ENCODE measurements around the gene SPTLC1.

SPTLC1 gene

GRCh38 chr9:91986248-91986647 lies 129.0 kb downstream of the SPTLC1 start:
- no peak overlapping the region for H3K4me3 ChIP-seq (ENCODE audit: low read depth, low read length)

GRCh38 chr9:91985692-91986091 lies 129.5 kb downstream of the SPTLC1 start:
- no peak overlapping the region for H3K4me3 ChIP-seq (ENCODE audit: low read depth, low read length)
